Fibroblast of mammary gland (primary cell): Measurements from ENCODE around the gene CLDN22.

Experiments
- DNase-seq: peaks from one replicate; pipeline ENCODE4 v3.0.0-alpha.2; 2010; ENCODE audit warnings: low read depth
- H3K4me3 ChIP-seq: 2 replicates; pipeline ENCODE4 v1.5.1; 2011; ENCODE audit warnings: low read depth, mild to moderate bottlenecking, low read length, moderate library complexity; ENCODE audit not compliant: control insufficient read depth
- CTCF ChIP-seq: conservative IDR thresholded peaks from 2 replicates; pipeline ENCODE4 v1.5.1; 2011; ENCODE audit warnings: low read depth, low read length, inconsistent platforms; ENCODE audit not compliant: control insufficient read depth, insufficient read depth

The CLDN22 gene

GRCh38 chr4:183312841-183313240, 7.2 kb downstream of the CLDN22 start:
- no peak overlapping the region for H3K4me3 ChIP-seq
- TF ChIP-seq CTCF: no peak
- no peak for DNase-seq

DNA sequence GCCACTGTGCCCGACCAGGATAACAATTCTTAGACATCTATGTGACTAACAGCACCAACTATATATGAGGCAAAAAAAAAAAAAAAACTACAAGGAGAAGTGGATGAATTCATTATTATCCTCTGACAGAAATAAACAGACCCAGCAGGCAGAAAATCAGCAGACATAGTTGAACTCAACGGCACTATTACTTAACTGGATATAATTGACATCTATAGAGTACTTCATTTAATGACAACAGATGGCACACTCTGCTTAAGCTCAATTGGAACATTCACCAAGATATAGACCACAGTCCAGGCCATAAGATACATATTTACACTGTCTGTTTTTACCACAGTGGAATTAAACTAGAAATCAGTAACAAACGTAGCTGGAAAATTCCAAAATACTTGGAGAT, 13.3 kb downstream of the CLDN22 start:
- no peak for TF ChIP-seq CTCF
- DNase-seq: no peak
- no peak overlapping the region for H3K4me3 ChIP-seq

- no peak overlapping the region for H3K4me3 ChIP-seq
- no peak for TF ChIP-seq CTCF
- DNase-seq: no peak
Observed at GRCh38 chr4:183304538-183304937, 15.5 kb downstream of the CLDN22 start.

GRCh38 chr4:183304067-183304466, 16.0 kb downstream of the CLDN22 start:
- no peak for TF ChIP-seq CTCF
- no peak for DNase-seq
- H3K4me3 ChIP-seq: no peak overlapping the region

DNA sequence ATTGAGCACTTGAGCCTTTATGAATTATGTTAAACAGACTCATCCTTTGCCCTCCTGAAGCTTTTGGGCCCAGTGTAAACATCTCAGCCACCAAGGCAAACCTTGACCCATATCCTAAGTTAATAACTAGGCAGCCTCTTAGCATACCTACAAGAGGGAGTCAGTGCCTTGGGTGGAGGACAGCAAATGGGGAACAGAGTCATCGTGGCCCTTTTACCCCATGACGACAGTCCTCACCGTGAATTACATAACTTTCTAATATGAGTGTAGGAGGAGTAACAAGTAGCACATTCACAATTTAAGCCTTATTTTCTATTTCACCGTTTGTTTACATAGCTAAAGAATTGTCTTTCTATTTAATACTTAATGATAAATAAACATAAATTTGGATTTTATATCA, 16.8 kb downstream of the CLDN22 start:
- no peak overlapping the region for H3K4me3 ChIP-seq
- peak; percentile 14 for DNase-seq
- TF ChIP-seq CTCF: no peak

DNA sequence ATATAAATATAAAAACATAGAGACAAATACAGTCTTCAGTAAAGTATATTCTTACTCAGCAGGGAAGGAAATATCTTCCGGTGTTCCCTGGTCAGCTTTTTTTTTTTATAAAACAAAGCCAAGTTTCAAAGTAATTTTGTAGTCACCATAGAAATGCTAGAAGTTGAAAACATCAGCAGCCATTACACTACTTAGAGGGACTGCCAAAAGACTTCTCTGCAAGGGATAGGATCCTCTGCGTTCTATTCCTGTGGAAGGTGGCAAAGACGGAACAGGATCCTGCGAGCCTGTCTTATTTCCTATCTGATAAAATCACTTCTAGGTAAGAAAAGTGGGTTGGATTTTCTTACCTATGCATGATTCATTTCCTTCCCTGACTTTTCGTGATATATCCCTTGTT, 19.4 kb downstream of the CLDN22 start:
- no peak overlapping the region for H3K4me3 ChIP-seq
- TF ChIP-seq CTCF: no peak
- no peak for DNase-seq

- TF ChIP-seq CTCF: no peak
- peak; percentile 13 for DNase-seq
- no peak overlapping the region for H3K4me3 ChIP-seq
Observed at GRCh38 chr4:183300070-183300469, 20.0 kb downstream of the CLDN22 start.
